Endothelial cell of umbilical vein (primary cell): ENCODE measurements around the gene DNAH6. TPM values are rescaled to one million over a fixed set of nuclear protein-coding genes. Genes with fewer than 3 reads are reported as not detected.

Experiments
- BruUV-seq: library from RNA; stranded (reverse); fragments of 400-500 nt; replicated peaks from 2 replicates; lab custom pipeline; 2021; lab: Mats Ljungman, UMichigan
- CTCF ChIA-PET: fragments of 300-600, 350-600 bp; sonication (Branson Sonifier 250); formaldehyde crosslinking; loops from one replicate; lab custom pipeline; 2021; ENCODE audit warnings: antibody characterized with exemption, inconsistent platforms; lab: Charles Lee
- POLR2A ChIA-PET: fragments of 300-600, 350-600 bp; sonication (Branson Sonifier 250); formaldehyde crosslinking; loops from one replicate; lab custom pipeline; 2021; ENCODE audit warnings: antibody characterized with exemption, inconsistent platforms; lab: Charles Lee
- DNase-seq: peaks from one replicate; pipeline ENCODE4 v3.0.0-alpha.2; 2011; ENCODE audit warnings: low read depth, low spot score
- FAIRE-seq: peaks from 2 replicates; lab custom pipeline; 2011; peaks lifted over from hg19 to GRCh38; lab: Jason Lieb, UNC
- H2AFZ ChIP-seq: 2 replicates; pipeline ENCODE4 v1.6.0; 2012; ENCODE audit warnings: low read depth, low read length, control low read depth, inconsistent platforms
- H3K27ac ChIP-seq: 2 replicates; pipeline ENCODE4 v1.5.1; 2011; ENCODE audit warnings: low read depth, mild to moderate bottlenecking, control low read depth, low read length, moderate library complexity; ENCODE audit not compliant: insufficient read depth
- H3K27me3 ChIP-seq, 2 experiments: 2 replicates each; pipeline versions ENCODE4 v1.6.0 to v1.6.1; 2011; ENCODE audit warnings: low read length in 2 of 2, mixed read lengths in 1 of 2; ENCODE audit not compliant: control insufficient read depth in 2 of 2, insufficient read depth in 2 of 2
- H3K36me3 ChIP-seq, 2 experiments: 2 replicates in 1 of 2; 3 replicates in 1 of 2; pipeline ENCODE4 v1.5.1; 2011; ENCODE audit warnings: low read length in 2 of 2, mild to moderate bottlenecking in 1 of 2, moderate library complexity in 1 of 2; ENCODE audit not compliant: control insufficient read depth in 2 of 2, insufficient read depth in 2 of 2; ENCODE audit errors: extremely low read depth in 1 of 2
- H3K4me1 ChIP-seq: 3 replicates; pipeline ENCODE4 v1.5.1; 2011; ENCODE audit warnings: mild to moderate bottlenecking, low read length; ENCODE audit not compliant: control insufficient read depth, insufficient read depth; ENCODE audit errors: extremely low read depth
- H3K4me2 ChIP-seq: 2 replicates; pipeline ENCODE4 v1.6.1; 2011; ENCODE audit warnings: low read length, control low read depth, mixed read lengths; ENCODE audit not compliant: insufficient read depth
- H3K4me3 ChIP-seq, 3 experiments: fragments of 200-600 bp in 1 of 3; sonication (generic), shearing (Covaris generic) in 1 of 3; replicated peaks in 1 of 3; 2 replicates each; pipeline ENCODE4 v1.5.1; 2011 to 2016; ENCODE audit warnings: control low read depth in 3 of 3, low read length in 3 of 3, mild to moderate bottlenecking in 2 of 3, inconsistent platforms in 1 of 3, low read depth in 1 of 3, moderate library complexity in 1 of 3; ENCODE audit not compliant: insufficient read depth in 1 of 3
- H3K79me2 ChIP-seq: 2 replicates; pipeline ENCODE4 v1.6.0; 2012; ENCODE audit warnings: low read length, inconsistent platforms; ENCODE audit not compliant: control insufficient read depth, insufficient read depth
- H3K9ac ChIP-seq: replicated peaks from 2 replicates; pipeline ENCODE3; 2011; ENCODE audit warnings: low read length, control low read depth; ENCODE audit not compliant: insufficient read depth; ENCODE audit errors: extremely low read depth
- H3K9me1 ChIP-seq: replicated peaks from 3 replicates; pipeline ENCODE4 v1.6.0; 2011; ENCODE audit warnings: mild to moderate bottlenecking, low read length; ENCODE audit not compliant: control insufficient read depth, insufficient read depth; ENCODE audit errors: extremely low read depth
- H3K9me3 ChIP-seq: replicated peaks from 2 replicates; pipeline ENCODE4 v1.5.1; 2012; ENCODE audit warnings: low read length, inconsistent platforms; ENCODE audit not compliant: control insufficient read depth, insufficient read depth
- H4K20me1 ChIP-seq: replicated peaks from 2 replicates; pipeline ENCODE3; 2011; ENCODE audit warnings: mild to moderate bottlenecking, low read length; ENCODE audit not compliant: control insufficient read depth, insufficient read depth; ENCODE audit errors: extremely low read depth
- CTCF ChIP-seq, 2 donors: IDR thresholded peaks; 1 replicate in 1 of 2; 2 replicates in 1 of 2; pipeline ENCODE4 v1.5.1; 2011; ENCODE audit warnings: low read length in 2 of 2, mild to moderate bottlenecking in 2 of 2, moderate library complexity in 2 of 2, control low read depth in 1 of 2, inconsistent platforms in 1 of 2, low read depth in 1 of 2; ENCODE audit not compliant: insufficient read depth in 1 of 2; ENCODE audit errors: extremely low read depth in 1 of 2
- EZH2 ChIP-seq: IDR thresholded peaks from 2 replicates; pipeline ENCODE4 v1.6.1; 2012; ENCODE audit warnings: borderline replicate concordance, low read depth, mild to moderate bottlenecking, moderate library complexity, low read length, inconsistent platforms; ENCODE audit not compliant: severe bottlenecking
- FOS ChIP-seq: IDR thresholded peaks from 2 replicates; pipeline ENCODE4 v1.6.1; 2011; ENCODE audit warnings: mild to moderate bottlenecking, low read length, moderate library complexity, borderline replicate concordance; ENCODE audit not compliant: insufficient read depth
- GATA2 ChIP-seq: IDR thresholded peaks from 2 replicates; pipeline ENCODE4 v1.7.0; 2011; ENCODE audit warnings: low read depth, mild to moderate bottlenecking, moderate library complexity, mixed read lengths, low read length; ENCODE audit not compliant: insufficient read length, insufficient read depth
- JUN ChIP-seq: IDR thresholded peaks from 2 replicates; pipeline ENCODE4 v1.6.1; 2011; ENCODE audit warnings: borderline replicate concordance, low read depth; ENCODE audit not compliant: insufficient read length, insufficient read depth
- MAX ChIP-seq: IDR thresholded peaks from 2 replicates; pipeline ENCODE4 v1.6.1; 2011; ENCODE audit not compliant: insufficient read depth, insufficient read length
- MYC ChIP-seq: IDR thresholded peaks from one replicate; pipeline ENCODE4 v1.6.1; 2011; ENCODE audit warnings: mild to moderate bottlenecking, low read depth, low read length
- POLR2A ChIP-seq: IDR thresholded peaks from 2 replicates; pipeline ENCODE4 v1.6.1; 2012; ENCODE audit warnings: low read depth, mild to moderate bottlenecking, control low read depth, low read length
- POLR2AphosphoS5 ChIP-seq: IDR thresholded peaks from 2 replicates; pipeline ENCODE4 v1.6.1; 2012; ENCODE audit warnings: low read depth, mild to moderate bottlenecking, control low read depth, low read length, moderate library complexity; ENCODE audit not compliant: insufficient read depth
- dilution Hi-C: fragments of 300-500 bp; cut with MboI; formaldehyde crosslinking; loops from one replicate; pipeline ENCODE4 v1.15.0; 2019; ENCODE audit warnings: low sequenced_read_pairs; ENCODE audit not compliant: extremely low pct_ligation_motif_present
- intact Hi-C: fragments of 100-400 bp; cut with micrococcal nuclease; formaldehyde crosslinking; loops from one replicate; pipeline ENCODE4 v1.10.0; 2022
- polyA plus RNA-seq, 4 experiments: library from polyadenylated mRNA; depleted of rRNA in 3 of 4; stranded (reverse) in 3 of 4; unstranded in 1 of 4; fragments of >200 nt; gene quantifications; 2 replicates each; pipeline versions ENCODE4 v1.2.1 to v1.2.3, GENCODE V29; 2011 to 2012; ENCODE audit warnings: missing spikeins in 1 of 4
- total RNA-seq: library from RNA; stranded (reverse); gene quantifications from 2 replicates; pipeline ENCODE4 v1.2.3, GENCODE V29; 2021

Gene DNAH6
- total and polyA plus RNA-seq, 2 donors (not counting 3 experiments of a cell fraction or from before 2014, with no cell fraction given), result 0.24 TPM; not detected in 1

GRCh38 chr2:84641021-84641420 is 124.7 kb downstream of the DNAH6 start:
- intact Hi-C loops, result loop anchor here (5.0 kb wide), 1 partner anchor 241 kb away; the partner anchor contains the start of gene TRABD2A
- BruUV-seq, result no TSS peak
- Histone ChIP-seq H4K20me1 (no peaks in the 10 kb centered on the region), H3K79me2 (no peaks in the 10 kb centered on the region), H3K9ac (no peak overlapping the region), H3K4me2 (no peak overlapping the region), H3K9me3 (no peaks in the 10 kb centered on the region), H2AFZ (no peak overlapping the region), H3K4me1 (no peaks in the 10 kb centered on the region), H3K4me3 (no peak overlapping the region), H3K27me3 (peaks cover 0 to 2% of the 10 kb centered on the region in 2 experiments), H3K9me1 (no peaks in the 10 kb centered on the region), H3K27ac (no peak overlapping the region), H3K36me3 (no peaks in the 10 kb centered on the region)
- CTCF ChIA-PET, result interaction anchor here (2.0 kb wide), 1 partner anchor 10 kb away, joined by 6 read pairs; no protein-coding TSS in a partner anchor
- POLR2A ChIA-PET, result no interaction called here
- TF ChIP-seq EZH2 (no peak), POLR2AphosphoS5 (no peak), POLR2A (no peak), JUN (no peak), MYC (no peak), MAX (no peak), FOS (no peak), CTCF (IDR thresholded peaks at IDR 0.05; ENCODE audit: extremely low read depth in 1 of 2, insufficient read depth in 1 of 2, low read depth in 1 of 2, low read length in 2 of 2) (no peak), GATA2 (no peak)
- dilution Hi-C loops, result no loop called here
- DNase-seq (no peak), FAIRE-seq (no peak)
